Activated CD8-positive, alpha-beta memory T cell treated with anti-CD3 and anti-CD28 coated beads for 4 hours (primary cell): ENCODE data around the gene MFAP3L.
"Not testable (repeated sequence)": the region's sequence is repeated elsewhere in the genome, so short reads cannot be mapped to it uniquely, and the experiment has no call there.

Source experiments
- DNase-seq, 2 donors: peaks; one replicate each; pipeline ENCODE4 v3.0.0-alpha.2; 2020; ENCODE audit warnings: low read depth in 2 of 2

The MFAP3L gene

GRCh38 chr4:169987327-169988228 lies 38.6 kb downstream of the MFAP3L start:
- DNase-seq: no peak

DNA sequence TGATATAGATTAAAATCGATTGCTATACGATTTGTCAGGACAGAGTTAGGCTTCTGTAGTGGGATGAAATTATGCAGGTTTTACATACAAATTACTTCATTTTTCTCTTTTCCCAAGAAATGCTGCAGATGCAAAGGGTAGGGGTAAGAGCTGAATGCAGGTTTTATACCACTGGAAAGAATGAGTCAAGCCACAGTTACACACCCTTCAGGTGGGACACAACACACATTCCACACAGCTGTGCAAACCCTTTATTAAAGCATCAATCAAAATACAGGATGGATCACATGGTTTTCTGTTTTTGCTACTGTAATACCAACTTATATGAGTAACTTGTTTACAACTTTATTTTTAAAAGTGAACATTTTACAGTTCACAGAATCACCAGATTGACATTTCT lies 39.8 kb downstream of the MFAP3L start:
- DNase-seq: no peak

DNA sequence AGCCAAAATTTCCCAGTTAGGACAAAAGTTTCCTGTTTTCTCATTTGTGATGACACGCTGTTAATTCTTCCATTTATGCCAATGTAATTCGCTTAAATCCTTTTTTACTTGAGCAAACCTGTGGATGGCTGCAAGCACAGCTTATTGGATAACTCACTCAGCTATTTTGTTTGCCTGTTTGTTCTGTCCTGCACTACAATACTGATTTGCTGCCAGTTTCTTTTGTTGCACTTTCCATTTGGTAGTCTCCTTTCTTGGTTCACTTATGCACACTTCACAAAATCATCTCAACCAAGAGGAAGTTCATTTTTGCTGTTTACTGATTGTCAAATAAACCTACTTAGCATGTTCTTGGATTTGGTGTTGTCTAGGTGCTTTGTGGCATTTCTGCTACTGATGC lies 40.3 kb downstream of the MFAP3L start:
- DNase-seq: no peak

- no peak for DNase-seq
These were observed 41.5 kb downstream of the MFAP3L start for GRCh38 chr4:169984745-169985144.

DNA sequence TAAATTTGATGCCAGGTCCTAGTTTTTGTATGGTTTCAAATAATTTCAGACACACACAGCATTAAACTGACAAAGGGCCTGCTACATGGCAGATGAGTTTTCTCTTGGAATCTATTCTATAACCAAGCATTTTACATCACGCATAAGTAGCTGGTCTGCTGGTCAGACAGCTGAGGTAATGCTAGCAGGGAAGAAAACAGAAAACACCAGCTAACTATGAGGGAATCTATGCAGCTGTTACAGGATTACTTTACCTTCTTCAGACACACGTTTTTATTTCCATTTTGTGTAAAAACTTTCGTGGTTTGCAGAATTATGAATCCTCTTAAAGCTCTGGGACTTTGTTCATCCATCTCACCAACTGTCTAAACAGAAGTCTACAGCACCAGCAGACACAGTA lies 42.0 kb downstream of the MFAP3L start:
- no peak for DNase-seq

DNA sequence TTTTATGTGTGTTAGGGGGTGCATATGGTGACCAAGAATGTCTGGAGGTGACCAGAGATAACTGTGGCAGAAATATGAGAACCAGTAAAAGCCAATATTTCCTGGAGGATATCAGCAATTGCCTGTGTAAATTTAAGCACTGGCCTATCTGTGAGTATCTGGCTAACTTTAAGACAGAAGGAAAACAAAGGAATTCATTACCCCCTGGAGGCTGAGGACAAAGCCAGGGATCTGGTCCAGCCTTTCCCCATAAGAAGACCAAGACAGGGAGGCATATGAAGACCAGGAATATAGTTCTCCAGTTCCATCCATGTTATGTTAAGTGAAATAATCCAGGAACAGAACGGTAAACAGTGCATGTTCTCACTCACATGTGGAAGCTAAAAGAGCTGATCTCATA lies 49.2 kb downstream of the MFAP3L start:
- DNase-seq: no peak

DNA sequence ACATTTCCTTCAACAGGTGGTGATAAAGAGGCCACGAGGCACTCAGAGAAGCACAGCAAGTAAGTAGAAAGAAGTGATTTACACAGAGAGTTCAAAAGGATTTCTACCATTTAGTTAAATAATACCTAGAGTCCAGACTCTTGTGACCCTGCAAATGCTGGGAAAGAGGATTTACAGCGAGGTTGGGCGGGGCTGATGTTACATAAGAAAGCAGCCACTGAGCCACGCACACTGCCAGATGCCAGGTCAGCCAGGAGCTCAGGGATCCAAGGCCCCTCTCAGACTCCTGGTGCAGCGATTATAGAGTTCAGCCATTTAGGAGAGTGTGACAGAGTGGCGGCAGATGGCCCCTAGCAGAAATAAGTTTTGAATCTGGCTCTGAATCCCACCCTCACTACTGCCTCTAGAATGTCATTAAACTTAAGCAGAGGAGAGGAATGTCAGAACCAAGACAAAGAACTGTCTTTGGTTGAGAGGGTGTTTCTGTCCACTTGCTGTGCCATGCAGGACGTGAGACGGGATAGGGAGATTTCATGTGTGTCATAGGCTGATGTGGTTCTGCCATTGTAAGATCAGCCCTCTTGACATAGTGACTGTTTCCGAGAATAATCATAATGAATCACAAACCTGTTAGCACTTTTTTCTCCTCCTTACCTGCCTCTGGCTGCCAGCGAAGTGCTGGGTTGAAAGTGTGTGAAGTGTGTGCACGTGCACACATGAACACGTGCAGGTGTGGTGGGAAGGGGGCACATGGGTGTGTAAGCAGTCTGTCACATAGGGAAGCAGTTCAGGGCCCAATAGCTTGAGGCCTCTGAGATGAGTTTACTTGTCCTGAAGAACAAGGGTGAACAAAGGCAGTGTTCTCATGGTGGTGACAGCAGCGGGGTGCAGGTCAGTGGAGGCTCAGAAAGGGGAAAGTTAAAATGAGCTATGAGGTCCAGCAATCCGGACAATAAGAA lies 50.1 kb downstream of the MFAP3L start:
- no peak for DNase-seq

DNA sequence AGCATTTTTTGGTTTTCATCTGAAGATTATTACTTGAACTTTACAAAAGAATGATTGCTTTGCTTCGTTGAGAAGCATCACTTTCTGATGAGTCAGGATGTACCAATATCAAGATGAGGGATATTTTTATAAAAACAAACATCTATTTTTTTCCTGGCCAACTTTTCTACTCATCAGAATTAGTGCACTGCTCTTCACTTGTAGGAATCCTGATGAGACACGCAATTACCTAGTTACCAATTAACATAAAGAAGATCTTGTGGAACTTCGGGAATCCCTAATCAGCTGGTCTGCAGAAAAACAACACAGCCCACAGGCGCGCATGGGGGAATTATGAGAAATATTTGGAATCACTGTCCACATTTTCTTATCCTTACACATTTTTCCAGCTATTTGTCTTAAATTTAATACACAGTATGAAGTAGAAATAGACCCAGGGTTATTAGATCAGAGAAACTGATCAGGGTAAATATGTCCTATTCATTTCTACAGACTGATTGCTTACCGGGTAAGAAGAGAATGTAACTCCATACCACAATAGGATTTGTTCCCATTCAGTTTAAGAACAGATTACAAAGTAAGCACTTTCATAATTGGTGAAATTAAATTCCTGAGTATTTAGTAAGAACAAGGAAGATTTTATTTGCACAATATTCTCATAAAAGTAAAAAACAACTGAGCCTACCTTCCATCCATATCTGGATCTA lies 50.9 kb downstream of the MFAP3L start:
- DNase-seq: no peak

GRCh38 chr4:169971456-169972015 lies 54.7 kb downstream of the MFAP3L start:
- no peak for DNase-seq

- DNase-seq: no peak
These were observed 57.2 kb downstream of the MFAP3L start for GRCh38 chr4:169968999-169969398.

- DNase-seq: no peak
These were observed 62.2 kb downstream of the MFAP3L start for GRCh38 chr4:169963998-169964397.

DNA sequence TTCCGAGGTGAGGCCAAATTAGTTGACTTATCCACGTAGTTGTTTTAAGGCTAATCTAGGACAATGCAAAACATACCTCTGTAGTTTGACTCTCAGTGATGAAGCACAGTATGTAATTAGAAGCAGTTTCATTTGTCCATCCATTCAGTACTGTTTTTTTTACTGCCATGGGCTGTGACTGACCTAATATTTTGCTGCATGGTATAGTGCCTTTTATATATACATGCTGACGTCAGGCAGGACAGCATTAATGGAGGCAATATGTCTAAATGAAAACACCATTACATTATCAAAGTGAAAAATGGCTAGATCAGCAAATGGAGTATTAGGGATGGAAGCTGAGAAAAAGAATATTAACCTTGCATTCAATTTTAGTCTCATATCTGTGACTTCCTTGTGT lies 66.9 kb downstream of the MFAP3L start:
- DNase-seq: no peak

GRCh38 chr4:169958629-169959028 lies 67.6 kb downstream of the MFAP3L start:
- no peak for DNase-seq

DNA sequence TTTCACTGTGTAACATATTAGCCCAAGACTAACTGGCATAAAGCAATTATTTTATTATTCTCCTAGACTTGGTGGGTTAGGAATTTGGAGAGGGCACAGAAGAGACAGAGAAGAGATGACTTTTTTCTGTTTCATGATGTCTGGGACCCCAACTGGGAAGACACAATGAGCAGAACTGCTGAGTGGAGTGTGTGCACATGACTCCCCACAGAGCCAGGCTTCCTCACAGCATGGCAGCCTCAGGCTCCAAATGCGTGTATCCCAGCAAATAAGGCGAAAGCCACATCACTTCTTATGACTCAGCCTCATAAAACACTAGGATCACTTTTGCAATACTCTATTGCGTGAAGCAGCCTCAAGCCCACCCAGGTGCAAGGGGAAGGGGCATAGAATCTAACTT lies 68.4 kb downstream of the MFAP3L start:
- no peak for DNase-seq

- DNase-seq: no peak
These were observed 69.9 kb downstream of the MFAP3L start for GRCh38 chr4:169956091-169956843.

GRCh38 chr4:169955521-169955920 lies 70.7 kb downstream of the MFAP3L start:
- DNase-seq: no peak

DNA sequence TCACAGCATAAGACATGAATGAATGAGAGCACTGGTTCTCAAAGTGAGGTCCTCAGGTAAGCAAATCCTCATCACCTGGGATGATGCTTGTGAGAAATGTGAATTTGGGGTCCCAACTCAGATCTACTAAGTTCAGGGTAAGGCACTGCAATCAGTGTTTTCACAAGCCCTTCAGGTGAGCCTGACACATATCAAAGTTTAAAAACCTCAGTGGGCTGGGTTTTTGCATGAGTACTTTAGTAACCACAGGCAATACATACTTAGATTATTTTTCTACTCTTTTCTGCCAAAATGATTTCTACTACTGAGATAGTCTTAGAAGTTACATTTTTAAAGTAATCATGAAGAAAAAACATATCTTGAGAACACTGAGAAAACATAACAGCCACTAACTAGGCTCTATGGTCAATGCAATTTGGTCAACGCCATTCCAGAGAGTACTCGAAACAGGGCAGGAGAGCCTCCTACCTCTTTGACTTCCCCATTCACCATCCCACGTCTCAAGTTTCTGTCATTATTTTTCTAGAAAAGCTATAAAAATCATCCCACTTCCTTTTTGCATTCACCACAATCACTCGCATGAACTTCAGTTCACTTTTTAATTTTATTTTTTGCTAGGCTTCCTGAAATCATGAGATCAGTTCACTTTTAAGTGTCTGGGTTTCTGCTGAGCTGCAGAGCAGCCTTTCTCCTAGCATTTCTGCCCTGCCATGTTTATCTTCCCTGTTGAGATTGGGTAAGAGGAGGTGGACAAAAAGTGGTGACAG lies 73.8 kb downstream of the MFAP3L start:
- no peak for DNase-seq

- DNase-seq: no peak
These were observed 77.9 kb downstream of the MFAP3L start for GRCh38 chr4:169948271-169948670.

DNA sequence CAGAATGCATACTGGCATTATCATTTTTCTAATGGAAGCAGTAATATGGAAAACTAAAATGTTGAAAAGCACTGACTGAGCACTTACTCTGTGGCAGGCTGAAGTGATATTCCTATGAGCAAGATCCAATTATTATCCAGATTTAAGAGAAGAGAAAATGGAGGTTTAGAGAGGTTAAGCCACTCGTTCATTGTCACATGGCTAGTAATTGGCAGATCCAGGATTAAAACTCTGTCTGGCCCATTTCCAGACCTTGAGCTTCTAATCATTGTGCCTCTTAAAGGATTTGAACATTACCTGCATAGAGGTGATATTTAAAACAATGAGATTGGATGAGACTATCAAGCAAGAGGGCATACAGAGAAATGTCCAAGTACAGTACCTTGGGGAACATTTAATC lies 80.6 kb downstream of the MFAP3L start:
- no peak for DNase-seq

DNA sequence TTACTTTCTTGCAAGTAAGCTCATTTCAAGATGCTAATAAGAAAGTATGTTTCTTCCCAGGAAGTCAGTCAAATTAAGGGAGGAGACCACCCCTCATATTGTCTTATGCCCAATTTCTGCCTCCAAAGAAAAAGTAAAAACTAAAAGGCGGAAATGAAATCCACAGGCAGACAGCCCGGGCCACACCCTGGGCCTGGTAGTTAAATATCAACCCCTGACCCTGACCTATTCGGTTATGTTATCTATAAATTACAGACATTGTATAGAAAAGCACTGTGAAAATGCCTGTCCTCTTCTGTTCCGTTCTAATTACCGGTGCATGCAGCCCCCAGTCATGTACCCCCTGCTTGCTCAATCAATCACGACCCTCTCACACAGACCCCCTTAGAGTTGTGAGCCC lies 82.6 kb downstream of the MFAP3L start:
- not testable (repeated sequence) for DNase-seq
